NT2/D1 (cell line): ENCODE measurements around the gene FANCE.

Experiments
- SUZ12 ChIP-seq: IDR thresholded peaks from 2 replicates; pipeline ENCODE4 v1.6.1; 2011; ENCODE audit not compliant: insufficient read length, insufficient read depth; ENCODE audit errors: extremely low read depth
- YY1 ChIP-seq: IDR thresholded peaks from 2 replicates; pipeline ENCODE4 v1.6.1; 2011; ENCODE audit not compliant: insufficient read length, insufficient read depth
- ZNF274 ChIP-seq: IDR thresholded peaks from 2 replicates; pipeline ENCODE4 v1.6.1; 2011; ENCODE audit warnings: mild to moderate bottlenecking, low read depth, low read length

DNA sequence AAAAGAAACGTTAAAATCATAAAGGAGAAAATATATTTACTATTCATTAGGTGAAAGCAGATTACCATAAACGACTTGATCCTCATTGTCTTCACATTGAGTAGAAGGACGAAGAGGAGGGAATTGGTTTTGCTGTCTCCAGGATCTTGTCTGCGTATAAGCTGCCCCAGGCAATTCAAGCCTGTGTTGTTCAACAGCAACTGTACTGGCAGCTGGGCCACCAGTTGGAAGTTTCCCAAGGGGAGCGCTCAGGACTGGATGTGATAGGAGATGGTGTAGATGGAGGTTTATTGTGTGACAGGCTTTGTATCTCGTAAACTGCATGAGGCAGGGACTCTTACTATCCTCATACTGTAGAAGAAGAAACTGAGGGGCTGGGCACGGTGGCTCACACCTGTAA, 3.9 kb upstream of the FANCE start:
- no peak for TF ChIP-seq SUZ12
- TF ChIP-seq ZNF274, result no peak
- TF ChIP-seq YY1, result no peak
